Endothelial cell of umbilical vein (primary cell): ENCODE data around the gene ROBO2.

Experiments used
- CTCF ChIP-seq, 2 donors: IDR thresholded peaks; 1 replicate in 1 of 2; 2 replicates in 1 of 2; pipeline ENCODE4 v1.5.1; 2011; ENCODE audit warnings: low read length in 2 of 2, mild to moderate bottlenecking in 2 of 2, moderate library complexity in 2 of 2, control low read depth in 1 of 2, inconsistent platforms in 1 of 2, low read depth in 1 of 2; ENCODE audit not compliant: insufficient read depth in 1 of 2; ENCODE audit errors: extremely low read depth in 1 of 2
- EZH2 ChIP-seq: IDR thresholded peaks from 2 replicates; pipeline ENCODE4 v1.6.1; 2012; ENCODE audit warnings: borderline replicate concordance, low read depth, mild to moderate bottlenecking, moderate library complexity, low read length, inconsistent platforms; ENCODE audit not compliant: severe bottlenecking
- FOS ChIP-seq: IDR thresholded peaks from 2 replicates; pipeline ENCODE4 v1.6.1; 2011; ENCODE audit warnings: mild to moderate bottlenecking, low read length, moderate library complexity, borderline replicate concordance; ENCODE audit not compliant: insufficient read depth
- GATA2 ChIP-seq: IDR thresholded peaks from 2 replicates; pipeline ENCODE4 v1.7.0; 2011; ENCODE audit warnings: low read depth, mild to moderate bottlenecking, moderate library complexity, mixed read lengths, low read length; ENCODE audit not compliant: insufficient read length, insufficient read depth
- JUN ChIP-seq: IDR thresholded peaks from 2 replicates; pipeline ENCODE4 v1.6.1; 2011; ENCODE audit warnings: borderline replicate concordance, low read depth; ENCODE audit not compliant: insufficient read length, insufficient read depth
- MAX ChIP-seq: IDR thresholded peaks from 2 replicates; pipeline ENCODE4 v1.6.1; 2011; ENCODE audit not compliant: insufficient read depth, insufficient read length
- MYC ChIP-seq: IDR thresholded peaks from one replicate; pipeline ENCODE4 v1.6.1; 2011; ENCODE audit warnings: mild to moderate bottlenecking, low read depth, low read length
- POLR2A ChIP-seq: IDR thresholded peaks from 2 replicates; pipeline ENCODE4 v1.6.1; 2012; ENCODE audit warnings: low read depth, mild to moderate bottlenecking, control low read depth, low read length
- POLR2AphosphoS5 ChIP-seq: IDR thresholded peaks from 2 replicates; pipeline ENCODE4 v1.6.1; 2012; ENCODE audit warnings: low read depth, mild to moderate bottlenecking, control low read depth, low read length, moderate library complexity; ENCODE audit not compliant: insufficient read depth

- TF ChIP-seq POLR2A (no peak), FOS (no peak), POLR2AphosphoS5 (no peak), CTCF (IDR thresholded peaks at IDR 0.05; ENCODE audit: extremely low read depth in 1 of 2, insufficient read depth in 1 of 2, low read depth in 1 of 2, low read length in 2 of 2) (no peak), EZH2 (no peak), MAX (no peak), JUN (no peak), MYC (no peak), GATA2 (no peak)
These were observed 620.8 kb downstream of the ROBO2 start for GRCh38 chr3:77660718-77661117.
